B cell (primary cell): Measurements from ENCODE around the gene CDH12. TPM values are rescaled to one million over a fixed set of nuclear protein-coding genes. Genes with fewer than 3 reads are reported as not detected.

Experiments
- ATAC-seq: fragments of 200-7000 bp; cut with Tn5 transposase; one replicate; pipeline ENCODE4 v1.10.0; 2021; ENCODE audit warnings: low read depth, mild to moderate bottlenecking, moderate number of reproducible peaks, moderate library complexity
- CTCF ChIA-PET: fragments of 350-600 bp; sonication (Branson Sonifier 250); formaldehyde crosslinking; loops from one replicate; lab custom pipeline; 2021; ENCODE audit warnings: antibody characterized with exemption, inconsistent platforms; lab: Charles Lee
- POLR2A ChIA-PET: fragments of 350-600 bp; sonication (Branson Sonifier 250); formaldehyde crosslinking; loops from one replicate; lab custom pipeline; 2021; ENCODE audit warnings: antibody characterized with exemption; lab: Charles Lee
- DNase-seq: peaks from one replicate; pipeline ENCODE4 v3.0.0; 2013
- H2AFZ ChIP-seq: 2 replicates; pipeline ENCODE4 v1.6.1; 2012; ENCODE audit warnings: mild to moderate bottlenecking, low read depth, low read length; ENCODE audit not compliant: insufficient read depth, poor library complexity, severe bottlenecking
- H3K27ac ChIP-seq, 2 donors: 1 replicate in 1 of 2; 2 replicates in 1 of 2; pipeline ENCODE4 v1.5.1; 2012 to 2013; ENCODE audit warnings: low read length in 2 of 2, mild to moderate bottlenecking in 2 of 2, moderate library complexity in 1 of 2
- H3K27me3 ChIP-seq, 4 experiments: fragments of 200-600 bp in 1 of 4; sonication (generic) in 1 of 4; replicated peaks in 1 of 4; 1 replicate in 2 of 4; 2 replicates in 2 of 4; pipeline versions ENCODE4 v1.6.1 to v1.7.0; 2013 to 2016; ENCODE audit warnings: low read length in 3 of 4, mild to moderate bottlenecking in 2 of 4, mixed read lengths in 1 of 4, moderate library complexity in 1 of 4; ENCODE audit not compliant: insufficient read depth in 4 of 4, control insufficient read depth in 3 of 4; ENCODE audit errors: control extremely low read depth in 1 of 4
- H3K36me3 ChIP-seq, 2 experiments: replicated peaks in 1 of 2; 1 replicate in 1 of 2; 2 replicates in 1 of 2; pipeline versions ENCODE4 v1.6.1 to v1.7.1; 2013; ENCODE audit warnings: low read length in 1 of 2; ENCODE audit not compliant: insufficient read depth in 2 of 2, control insufficient read depth in 1 of 2; ENCODE audit errors: control extremely low read depth in 1 of 2, extremely low read depth in 1 of 2
- H3K4me1 ChIP-seq, 2 donors: fragments of 200-600 bp in 1 of 2; sonication (generic) in 1 of 2; 1 replicate in 1 of 2; 2 replicates in 1 of 2; pipeline versions ENCODE4 v1.5.1 to v1.6.1; 2013 to 2017; ENCODE audit warnings: low read length in 2 of 2; ENCODE audit not compliant: control insufficient read depth in 2 of 2, insufficient read depth in 2 of 2
- H3K4me2 ChIP-seq: replicated peaks from 2 replicates; pipeline ENCODE3; 2012; ENCODE audit warnings: mild to moderate bottlenecking, low read depth, low read length; ENCODE audit not compliant: poor library complexity, severe bottlenecking
- H3K4me3 ChIP-seq, 5 experiments: fragments of 200-600 bp in 1 of 5; sonication (generic) in 1 of 5; 1 replicate in 3 of 5; 2 replicates in 2 of 5; pipeline versions ENCODE4 v1.5.1 to v1.7.0; 2011 to 2016; ENCODE audit warnings: low read length in 4 of 5, mild to moderate bottlenecking in 4 of 5, low read depth in 2 of 5, control low read depth in 1 of 5, moderate library complexity in 1 of 5; ENCODE audit not compliant: insufficient read depth in 1 of 5; ENCODE audit errors: control extremely low read depth in 1 of 5, extremely low read depth in 1 of 5
- H3K79me2 ChIP-seq: fragments of 200-600 bp; sonication (generic); one replicate; pipeline ENCODE4 v1.6.0; 2016; ENCODE audit warnings: low read length; ENCODE audit not compliant: control insufficient read depth, insufficient read depth
- H3K9ac ChIP-seq: fragments of 200-600 bp; sonication (generic); 2 replicates; pipeline ENCODE4 v1.6.1; 2017; ENCODE audit warnings: mild to moderate bottlenecking, low read length, moderate library complexity
- H3K9me3 ChIP-seq, 3 donors: one replicate each; pipeline versions ENCODE4 v1.6.1 to v1.7.1; 2013; ENCODE audit warnings: low read length in 2 of 3; ENCODE audit not compliant: control insufficient read depth in 2 of 3, insufficient read depth in 1 of 3; ENCODE audit errors: control extremely low read depth in 1 of 3
- H4K20me1 ChIP-seq: 2 replicates; pipeline ENCODE4 v1.6.0; 2012; ENCODE audit warnings: mild to moderate bottlenecking, low read length; ENCODE audit not compliant: insufficient read depth, control insufficient read depth, poor library complexity, severe bottlenecking
- H3K27ac Mint-ChIP-seq: one replicate; pipeline ENCODE4 v1.8.0; 2021; ENCODE audit warnings: mixed read lengths
- H3K27me3 Mint-ChIP-seq: one replicate; pipeline ENCODE4 v1.8.0; 2021; ENCODE audit warnings: mixed read lengths
- H3K4me1 Mint-ChIP-seq: one replicate; pipeline ENCODE4 v1.8.0; 2021; ENCODE audit warnings: mixed read lengths
- H3K4me3 Mint-ChIP-seq: one replicate; pipeline ENCODE4 v1.8.0; 2021; ENCODE audit warnings: mixed read lengths
- H3K9me3 Mint-ChIP-seq: one replicate; pipeline ENCODE4 v1.8.0; 2022; ENCODE audit warnings: mixed read lengths; ENCODE audit not compliant: insufficient read depth
- EZH2 ChIP-seq: IDR thresholded peaks from 2 replicates; pipeline ENCODE4 v1.6.1; 2012; ENCODE audit warnings: borderline replicate concordance, low read depth, mild to moderate bottlenecking, moderate library complexity, low read length; ENCODE audit not compliant: insufficient read depth, poor library complexity, severe bottlenecking
- WGBS: methylation state at CpG from one replicate; pipeline ENCODE4 v1.1.5; 2013; ENCODE audit warnings: missing lambda C conversion rate; ENCODE audit not compliant: insufficient coverage; 5-methylcytosine and 5-hydroxymethylcytosine counted together
- intact Hi-C: fragments of 100-400 bp; cut with micrococcal nuclease; formaldehyde crosslinking; loops from one replicate; pipeline ENCODE4 v1.10.0; 2022
- polyA plus RNA-seq: library from polyadenylated mRNA; depleted of rRNA; stranded (reverse); fragments of >200 nt; gene quantifications from 2 replicates; pipeline ENCODE4 v1.2.3, GENCODE V29; 2012
- total RNA-seq, 2 donors: library from RNA; stranded (reverse); fragments of 120-200 nt in 1 of 2; gene quantifications; 1 replicate in 1 of 2; 2 replicates in 1 of 2; pipeline versions ENCODE4 v1.2.3 to v1.2.4, GENCODE V29; 2013 to 2022
- TF ChIP-seq, protein P1 (sequence below): fragments of 200-600 bp; IDR thresholded peaks from one replicate; pipeline ENCODE4 v1.8.0; 2022; ENCODE audit warnings: antibody characterized with exemption, mild to moderate bottlenecking

CDH12 gene
- total and polyA plus RNA-seq, 2 donors (not counting 1 experiment from before 2014, with no cell fraction given): not detected

GRCh38 chr5:22102823-22103359 lies 750.3 kb downstream of the CDH12 start:
- Mint-ChIP-seq H3K27me3 (no peaks in the 10 kb centered on the region), H3K27ac (no peak overlapping the region), H3K4me3 (no peak overlapping the region), H3K9me3 (no peaks in the 10 kb centered on the region), H3K4me1 (no peaks in the 10 kb centered on the region)
- WGBS: 93% methylated on average over 3 of the region's 5 CpGs
- Histone ChIP-seq H3K9ac (no peak overlapping the region), H3K79me2 (no peaks in the 10 kb centered on the region), H4K20me1 (no peaks in the 10 kb centered on the region), H3K36me3 (no peaks in the 10 kb centered on the region), H3K4me1 (no peaks in the 10 kb centered on the region), H3K27me3 (no peaks in the 10 kb centered on the region), H3K4me3 (no peak overlapping the region), H2AFZ (no peak overlapping the region), H3K9me3 (no peaks in the 10 kb centered on the region), H3K27ac (no peak overlapping the region), H3K4me2 (no peak overlapping the region)
- intact Hi-C loops: no loop called here
- DNase-seq (no peak), ATAC-seq (no peak)
- ChIA-PET POLR2A (no interaction called here), CTCF (no interaction called here)
- TF ChIP-seq, protein P1, sequence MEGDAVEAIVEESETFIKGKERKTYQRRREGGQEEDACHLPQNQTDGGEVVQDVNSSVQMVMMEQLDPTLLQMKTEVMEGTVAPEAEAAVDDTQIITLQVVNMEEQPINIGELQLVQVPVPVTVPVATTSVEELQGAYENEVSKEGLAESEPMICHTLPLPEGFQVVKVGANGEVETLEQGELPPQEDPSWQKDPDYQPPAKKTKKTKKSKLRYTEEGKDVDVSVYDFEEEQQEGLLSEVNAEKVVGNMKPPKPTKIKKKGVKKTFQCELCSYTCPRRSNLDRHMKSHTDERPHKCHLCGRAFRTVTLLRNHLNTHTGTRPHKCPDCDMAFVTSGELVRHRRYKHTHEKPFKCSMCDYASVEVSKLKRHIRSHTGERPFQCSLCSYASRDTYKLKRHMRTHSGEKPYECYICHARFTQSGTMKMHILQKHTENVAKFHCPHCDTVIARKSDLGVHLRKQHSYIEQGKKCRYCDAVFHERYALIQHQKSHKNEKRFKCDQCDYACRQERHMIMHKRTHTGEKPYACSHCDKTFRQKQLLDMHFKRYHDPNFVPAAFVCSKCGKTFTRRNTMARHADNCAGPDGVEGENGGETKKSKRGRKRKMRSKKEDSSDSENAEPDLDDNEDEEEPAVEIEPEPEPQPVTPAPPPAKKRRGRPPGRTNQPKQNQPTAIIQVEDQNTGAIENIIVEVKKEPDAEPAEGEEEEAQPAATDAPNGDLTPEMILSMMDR: no peak
- TF ChIP-seq EZH2: no peak

GRCh38 chr5:22088517-22088916 lies 764.6 kb downstream of the CDH12 start:
- no peak overlapping the region for H3K27ac ChIP-seq
- H3K9me3 ChIP-seq: no peaks in the 10 kb centered on the region
- no peaks in the 10 kb centered on the region for H3K27me3 Mint-ChIP-seq
- no peaks in the 10 kb centered on the region for H3K4me1 ChIP-seq
- no peak overlapping the region for H3K9ac ChIP-seq
- ATAC-seq (no peak), DNase-seq (no peak)
- no peak overlapping the region for H3K4me2 ChIP-seq
- no peaks in the 10 kb centered on the region for H3K4me1 Mint-ChIP-seq
- H4K20me1 ChIP-seq: no peaks in the 10 kb centered on the region
- H3K9me3 Mint-ChIP-seq: no peaks in the 10 kb centered on the region
- H2AFZ ChIP-seq: no peak overlapping the region
- intact Hi-C loops: no loop called here
- no peaks in the 10 kb centered on the region for H3K36me3 ChIP-seq
- POLR2A ChIA-PET: no interaction called here
- TF ChIP-seq, protein P1: no peak
- TF ChIP-seq EZH2: no peak
- CTCF ChIA-PET: no interaction called here
- no peaks in the 10 kb centered on the region for H3K27me3 ChIP-seq
- WGBS: no CpG with 5 or more reads among the region's 2 CpGs
- H3K4me3 Mint-ChIP-seq: no peak overlapping the region
- H3K79me2 ChIP-seq: no peaks in the 10 kb centered on the region
- H3K4me3 ChIP-seq: no peak overlapping the region
- no peak overlapping the region for H3K27ac Mint-ChIP-seq
